ENCODE measurements around the gene HECW1.
"Not testable (repeated sequence)": the region's sequence is repeated elsewhere in the genome, so short reads cannot be mapped to it uniquely, and the experiment has no call there.

Gene HECW1

GRCh38 chr7:43211693-43212092 is 99.2 kb downstream of the HECW1 start:
- no peak for DNase-seq

GRCh38 chr7:43212921-43213320 is 100.5 kb downstream of the HECW1 start:
- no peak for DNase-seq

DNA sequence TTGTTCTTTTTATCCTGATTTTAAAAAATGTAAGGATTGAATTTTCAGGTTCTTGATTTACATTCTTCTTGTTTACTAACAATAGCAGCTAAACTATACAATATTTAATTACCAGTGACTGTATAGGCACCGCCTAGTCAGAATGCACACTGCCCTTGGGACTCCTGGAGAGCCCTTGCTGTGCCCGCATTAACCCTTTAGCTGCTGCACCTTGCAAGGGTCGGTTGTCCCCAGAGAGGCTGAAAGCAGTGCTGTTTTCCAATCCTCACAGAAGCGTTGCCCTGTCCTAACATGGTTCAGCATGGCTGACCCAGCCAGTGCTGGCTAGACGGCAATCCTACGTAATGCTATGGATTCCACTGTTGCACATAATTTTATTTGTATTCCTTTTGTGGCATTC is 102.6 kb downstream of the HECW1 start:
- no peak for DNase-seq

- no peak for DNase-seq
Measured at GRCh38 chr7:43217055-43217454, 104.6 kb downstream of the HECW1 start.

- DNase-seq = not testable (repeated sequence)
Measured at GRCh38 chr7:43218901-43219300, 106.5 kb downstream of the HECW1 start.

- no peak for DNase-seq
Measured at GRCh38 chr7:43220250-43220649, 107.8 kb downstream of the HECW1 start.

GRCh38 chr7:43220742-43221141 is 108.3 kb downstream of the HECW1 start:
- DNase-seq = no peak

DNA sequence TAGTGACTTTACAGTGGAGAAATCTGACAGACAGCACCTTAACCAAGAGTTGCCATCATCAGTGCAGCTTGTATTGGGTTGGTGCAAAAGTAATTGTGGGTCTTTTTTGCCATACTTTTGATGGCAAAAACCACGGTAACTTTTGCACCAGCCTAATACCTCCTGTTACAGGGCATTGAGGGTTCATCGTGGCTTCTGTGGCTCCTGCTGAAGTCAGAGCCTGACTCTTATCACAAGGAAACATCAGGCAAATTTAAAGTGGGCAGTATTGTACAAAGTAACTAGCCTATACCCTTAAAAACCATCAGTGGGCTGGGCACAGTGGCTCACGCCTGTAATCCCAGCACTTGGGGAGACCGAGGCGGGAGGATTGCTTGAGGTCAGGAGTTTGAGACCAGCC is 117.4 kb downstream of the HECW1 start:
- no peak for DNase-seq

- no peak for DNase-seq
Measured at GRCh38 chr7:43232366-43232765, 119.9 kb downstream of the HECW1 start.

DNA sequence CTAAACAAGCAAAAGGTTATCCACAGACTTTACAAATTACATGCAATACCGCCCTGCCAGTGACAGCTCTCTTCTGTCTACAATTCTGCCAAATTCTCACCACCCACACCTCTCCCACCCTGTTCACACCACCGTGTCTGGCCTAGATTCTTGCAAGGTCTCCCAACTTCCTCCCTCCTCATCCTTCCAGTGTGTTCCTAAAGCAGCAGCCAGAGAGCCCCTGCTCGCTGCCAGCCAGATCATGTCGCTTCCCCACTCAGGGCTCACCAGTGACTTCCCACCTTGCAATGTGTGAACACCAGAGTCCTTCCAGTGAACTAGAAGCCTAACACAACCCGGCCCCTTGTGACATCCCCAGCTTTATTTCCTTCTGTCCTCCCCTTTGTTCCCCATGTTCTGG is 121.6 kb downstream of the HECW1 start:
- DNase-seq = no peak

DNA sequence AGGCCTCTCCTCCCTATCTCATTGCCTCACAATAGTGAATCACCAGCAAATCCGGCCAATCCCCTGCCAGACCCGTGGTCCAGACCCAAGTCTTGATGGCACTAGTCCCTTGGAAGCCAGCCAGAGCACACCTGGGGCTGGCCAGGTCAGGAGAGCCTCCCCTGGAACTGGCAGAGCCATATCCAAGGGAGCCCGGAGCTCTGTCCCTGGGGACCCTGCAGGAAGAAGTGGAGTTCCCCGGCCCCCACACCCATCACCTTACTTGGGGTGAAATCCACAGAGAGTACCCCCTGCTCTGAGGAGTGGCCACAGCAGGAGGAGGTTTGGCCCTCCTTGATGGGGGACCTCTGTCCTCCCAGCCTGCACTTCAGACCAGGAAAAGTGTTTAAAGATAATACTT is 122.5 kb downstream of the HECW1 start:
- no peak for DNase-seq

- no peak for DNase-seq
Measured at GRCh38 chr7:43240565-43240964, 128.1 kb downstream of the HECW1 start.

DNA sequence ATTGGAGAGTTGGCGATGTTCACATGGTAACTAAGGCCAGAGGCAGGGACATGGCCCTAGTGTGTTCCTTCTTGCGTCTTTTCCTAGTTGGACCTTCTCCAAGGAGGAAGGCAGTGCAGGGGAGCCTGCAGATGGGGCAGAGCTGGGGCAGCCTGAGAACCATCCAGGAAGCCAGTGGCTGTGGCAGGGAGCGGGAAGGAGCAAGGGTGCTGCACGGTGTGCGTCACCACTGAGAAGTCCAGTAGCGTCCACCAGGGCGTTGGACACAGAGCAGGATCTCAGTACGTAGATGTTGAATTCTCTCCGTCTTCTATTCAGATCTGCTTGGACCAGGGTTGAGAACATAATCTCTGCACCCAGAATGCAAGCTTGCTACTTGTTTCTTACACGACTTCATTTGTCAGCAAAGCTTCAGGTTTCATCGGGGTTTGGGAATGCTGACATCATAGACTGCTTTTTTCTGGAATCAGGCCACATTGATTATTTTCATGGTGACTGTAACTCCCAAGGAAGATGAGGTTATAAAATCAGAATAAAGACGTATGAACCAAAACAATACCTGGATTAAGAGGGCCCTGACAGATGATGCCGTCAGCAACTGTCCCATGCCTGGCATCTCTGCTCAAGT is 130.3 kb downstream of the HECW1 start:
- no peak for DNase-seq

DNA sequence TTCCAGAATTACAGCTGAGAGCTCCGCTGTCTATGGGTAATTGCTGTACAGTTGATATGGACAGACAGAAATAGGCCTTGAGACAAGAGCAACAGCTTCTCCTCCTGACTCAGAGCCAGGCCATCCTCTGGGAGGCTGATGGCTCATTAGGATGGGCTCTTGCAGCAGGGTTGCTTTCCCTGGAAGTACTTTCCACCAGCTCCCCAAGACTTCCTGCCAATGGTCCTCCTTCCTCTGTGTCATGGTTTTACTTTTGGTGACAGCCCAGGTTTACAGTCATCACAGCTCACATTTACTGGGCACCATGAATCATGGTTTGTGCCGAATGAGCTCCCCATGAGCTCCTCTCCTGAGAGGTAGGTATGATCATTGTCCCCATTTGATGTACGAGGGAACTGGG is 131.8 kb downstream of the HECW1 start:
- DNase-seq = no peak

- no peak for DNase-seq
Measured at GRCh38 chr7:43244784-43245183, 132.3 kb downstream of the HECW1 start.

GRCh38 chr7:43247757-43248156 is 135.3 kb downstream of the HECW1 start:
- DNase-seq = no peak

- DNase-seq = no peak
Measured at GRCh38 chr7:43248553-43248952, 136.1 kb downstream of the HECW1 start.

- peak in 1 of 2 experiments; percentile 14 for DNase-seq
Measured at GRCh38 chr7:43248961-43249822, 136.7 kb downstream of the HECW1 start.

DNA sequence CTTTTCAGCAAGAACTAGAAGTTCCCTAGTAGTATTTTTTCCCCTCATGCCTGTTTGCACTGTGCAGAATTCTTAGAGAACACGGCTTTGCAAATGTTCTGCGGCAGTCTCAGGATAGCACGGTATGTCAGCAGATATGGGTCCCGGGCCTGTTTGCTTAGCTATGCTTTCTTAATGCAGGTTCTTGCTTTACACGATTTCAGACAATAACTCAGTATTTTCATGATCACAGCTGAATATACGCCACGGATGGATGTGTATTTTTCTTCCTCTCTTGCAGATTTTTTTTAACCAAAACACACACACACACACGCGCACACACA is 137.3 kb downstream of the HECW1 start:
- DNase-seq = no peak

DNA sequence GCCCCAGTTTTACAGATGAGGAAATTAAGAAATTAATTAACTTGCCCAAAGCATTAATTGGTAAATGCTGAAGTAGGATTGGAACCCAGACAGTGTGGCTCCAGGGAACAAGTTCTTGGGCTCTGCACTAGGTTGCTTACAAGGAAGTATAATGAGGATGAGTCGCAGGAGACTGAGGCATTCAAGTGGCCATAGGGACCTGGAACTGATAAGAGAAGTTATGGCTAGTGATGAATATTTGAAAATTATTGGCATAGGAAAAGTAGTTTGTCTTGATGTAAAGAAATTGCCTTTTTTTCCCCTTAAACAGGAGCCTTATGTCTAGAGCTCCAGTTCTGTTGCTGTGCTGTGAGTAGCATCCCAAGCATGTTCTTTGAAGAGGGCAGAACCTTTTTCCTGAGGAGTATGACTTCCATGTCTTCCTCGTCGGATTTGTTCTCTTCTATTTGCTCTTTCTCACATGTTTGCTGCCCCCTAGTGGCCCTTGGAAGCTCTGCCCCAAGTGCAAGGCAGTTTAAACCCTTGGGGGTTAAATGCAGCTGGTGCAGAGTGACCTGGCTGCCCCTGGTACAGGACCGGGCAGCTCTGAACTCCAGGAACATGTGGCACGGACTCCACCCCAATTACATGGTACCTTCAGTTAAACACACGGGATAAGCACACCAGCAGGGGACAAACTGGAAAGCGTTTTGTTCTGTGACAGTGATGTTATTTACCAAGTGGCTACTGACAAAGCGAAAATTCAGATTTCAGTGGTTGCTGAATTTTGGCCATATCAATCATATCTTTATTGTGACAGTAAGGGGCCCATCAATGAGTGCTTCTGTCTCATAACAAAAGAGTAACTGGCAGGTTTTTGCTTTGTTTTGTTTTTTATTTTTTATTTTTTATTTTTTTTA is 148.8 kb downstream of the HECW1 start:
- DNase-seq = peak; percentile 69 to 87

DNA sequence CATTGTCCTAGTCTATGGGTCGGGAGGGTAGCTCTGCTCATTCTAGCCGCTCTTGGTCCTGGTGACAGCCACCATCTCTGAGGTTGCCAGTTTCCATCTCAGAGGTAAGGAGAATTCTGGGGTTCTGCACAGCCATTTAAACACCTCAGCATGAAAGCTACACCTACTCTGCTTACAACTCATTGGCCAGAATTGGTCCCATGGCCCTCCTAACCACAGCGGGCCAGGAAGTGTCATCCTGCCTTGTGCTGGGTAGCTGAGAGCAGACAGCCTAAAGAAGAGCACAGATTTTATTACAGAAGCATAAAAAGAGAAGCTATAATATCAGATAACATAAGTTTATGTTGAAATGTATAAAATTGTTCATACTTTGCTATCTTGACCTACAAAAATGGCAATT is 152.7 kb downstream of the HECW1 start:
- DNase-seq = no peak

DNA sequence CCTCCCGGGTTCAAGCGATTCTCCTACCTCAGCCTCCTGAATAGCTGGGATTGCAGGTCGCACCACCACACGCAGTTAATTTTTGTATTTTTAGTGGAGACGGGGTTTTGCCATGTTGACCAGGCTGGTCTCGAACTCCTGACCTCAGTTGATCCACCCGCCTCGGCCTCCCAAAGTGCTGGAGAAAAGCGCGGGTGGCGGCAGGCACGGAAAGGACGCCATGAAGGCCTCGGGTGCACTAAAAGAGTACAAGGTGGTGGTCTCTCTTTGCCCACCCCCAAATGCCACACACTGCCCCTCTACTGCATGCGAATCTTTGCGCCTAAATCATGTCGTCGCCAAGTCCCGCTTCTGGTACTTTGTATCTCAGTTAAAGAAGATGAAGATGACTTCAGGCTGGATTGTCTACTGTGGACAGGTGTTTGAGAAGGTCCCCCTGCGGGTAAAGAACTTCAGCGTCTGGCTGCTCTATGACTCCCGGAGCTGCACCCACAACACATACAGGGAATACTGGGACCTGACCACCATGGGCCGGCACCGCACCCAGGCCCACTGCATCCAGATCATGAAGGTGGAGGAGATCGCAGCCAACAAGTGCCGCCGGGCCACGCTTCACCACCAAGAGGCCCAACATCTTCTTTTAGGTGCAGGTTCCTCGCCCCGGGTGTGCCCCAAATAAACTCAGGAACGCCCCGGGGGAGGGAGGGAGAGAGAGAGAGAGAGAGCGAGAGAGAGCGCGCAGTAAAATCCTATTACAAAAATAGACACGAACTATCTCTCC is 161.7 kb downstream of the HECW1 start:
- no peak for DNase-seq

- no peak for DNase-seq
Measured at GRCh38 chr7:43274752-43275151, 162.3 kb downstream of the HECW1 start.
